Heart right ventricle (tissue), 16 donors: ENCODE results near the gene NCKAP5. TPM values are rescaled to one million over a fixed set of nuclear protein-coding genes. Genes with fewer than 3 reads are reported as not detected.

ENCODE experiments used
- ATAC-seq, 8 donors: fragments of 200-7000 bp; cut with Tn5 transposase; one replicate each; pipeline ENCODE4 v1.9.1; 2020; ENCODE audit warnings: mild to moderate bottlenecking in 8 of 8, moderate library complexity in 8 of 8, moderate number of reproducible peaks in 1 of 8
- DNase-seq, 2 donors: peaks; one replicate each; pipeline ENCODE4 v3.0.0-alpha.2; 2020
- H3K27ac ChIP-seq, 10 donors: fragments of 200-600 bp; sonication (generic) in 2 of 10; one replicate each; pipeline versions ENCODE4 v1.5.0 to v1.8.0; 2020 to 2022; ENCODE audit warnings: mild to moderate bottlenecking in 3 of 10
- H3K27me3 ChIP-seq, 7 donors: fragments of 200-600 bp; one replicate each; pipeline ENCODE4 v1.8.0; 2021 to 2022; ENCODE audit warnings: mild to moderate bottlenecking in 2 of 7
- H3K36me3 ChIP-seq, 9 donors: fragments of 200-600 bp; sonication (generic) in 1 of 9; one replicate each; pipeline versions ENCODE4 v1.5.0 to v1.8.0; 2020 to 2022; ENCODE audit warnings: mild to moderate bottlenecking in 2 of 9
- H3K4me1 ChIP-seq, 9 donors: fragments of 200-600 bp; sonication (generic) in 1 of 9; one replicate each; pipeline versions ENCODE4 v1.5.0 to v1.8.0; 2020 to 2022; ENCODE audit warnings: mild to moderate bottlenecking in 4 of 9
- H3K4me3 ChIP-seq, 10 donors: fragments of 200-600 bp; sonication (generic) in 2 of 10; one replicate each; pipeline versions ENCODE4 v1.5.0 to v1.8.0; 2020 to 2022; ENCODE audit warnings: mild to moderate bottlenecking in 7 of 10, moderate library complexity in 2 of 10
- H3K9me3 ChIP-seq, 11 donors: fragments of 200-600 bp in 10 of 11; sonication (generic) in 2 of 11; one replicate each; pipeline versions ENCODE4 v1.5.0 to v1.8.0; 2013 to 2022; ENCODE audit warnings: mild to moderate bottlenecking in 2 of 11, control low read depth in 1 of 11, moderate library complexity in 1 of 11
- WGBS, 2 donors: extraction: QIAGEN DNeasy Blood & Tissue Kit; methylation state at CpG; one replicate each; pipeline ENCODE4 v1.1.7; 2013; ENCODE audit warnings: inconsistent platforms in 1 of 2; 5-methylcytosine and 5-hydroxymethylcytosine counted together
- intact Hi-C, 10 donors: fragments of 100-400 bp; cut with DNase I; formaldehyde crosslinking; loops; one replicate each; pipeline versions ENCODE4 v1.11.1 to v1.14.2; 2022
- polyA plus RNA-seq, 2 donors: library from polyadenylated mRNA; stranded (reverse); fragments of 200-250 nt; gene quantifications; one replicate each; pipeline ENCODE4 v1.2.3, GENCODE V29; 2013
- total RNA-seq, 10 donors: library from RNA; stranded (reverse); fragmentation: NEBNext Ultra II Directional in 3 of 10; extraction: Animal tissue kit (Norgen Biotek cat#: 25700) in 3 of 10; gene quantifications; one replicate each; pipeline versions ENCODE4 v1.2.1 to v1.2.4, GENCODE V29; 2021 to 2023
- TF ChIP-seq, protein P1 (sequence below), 9 donors: fragments of 200-600 bp; sonication (generic) in 2 of 9; IDR thresholded peaks; one replicate each; pipeline versions ENCODE4 v1.5.0 to v1.8.0; 2021 to 2022; ENCODE audit warnings: antibody characterized with exemption in 9 of 9, mild to moderate bottlenecking in 5 of 9, moderate library complexity in 1 of 9
- donor health status: Arrhythmogenic right ventricular cardiomyopathy.
- donor health status: ischemic (EF 13 %, LVEDD 7.1; RV severe dilation, severe dysfunction).
- donor health status: healthy with polysubstance abuse.
- donor health status: DM: no; HTN: yes; CAD: no.
- donor health status: DM: no; HTN: no; CAD: no.
- donor health status: ischemic (EF 25% LVEDD 6.9; RV normal size, moderate dysfunction).
- donor health status: ischemic (EF 25% LVEDD 5.7; RV mildly dilated, moderate dysfunction).
- donor health status: healthy.
- donor health status: DM: yes; HTN: yes; CAD: no.
- donor health status: Ischemic cardiomyopathy.
- donor health status: ischemic (EF 35%, LVEDD 5.7; RV mildly dilated, moderate dysfunction).
- donor health status: nonischemic (EF 11% LVEDD 7.7; RV severe dilation, severe dysfunction).
- donor health status: DM: yes; HTN: yes; CAD: no.
- donor health status: PGD.
- donor health status: ischemic (EF 29% LVEDD 5.4; RV normal size, mild dysfunction).
- donor health status: nonischemic (EF 23%, LVEDD 6.1; RV moderate dilation, normal function).

The NCKAP5 gene
- total and polyA plus RNA-seq, 12 donors = 0.57 to 11.7 (median 6.2) TPM

DNA sequence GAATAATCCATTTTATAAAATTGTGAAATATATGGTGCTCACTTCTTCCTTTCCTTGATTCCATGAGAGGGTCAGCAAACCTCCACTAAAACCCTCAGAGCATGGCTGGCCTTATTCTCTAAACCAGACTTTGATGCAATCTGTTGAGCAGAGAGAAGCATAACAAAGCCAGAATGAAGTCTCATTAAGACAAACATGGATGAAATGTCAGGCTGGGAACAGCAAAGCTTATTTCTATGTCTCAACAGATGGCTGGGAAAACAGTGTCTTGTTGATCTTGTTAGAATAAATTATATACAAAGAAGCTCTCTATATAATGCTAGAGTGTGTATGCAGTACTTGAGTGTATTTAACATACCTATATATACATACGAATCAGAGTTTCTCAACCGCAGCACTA, 671.2 kb downstream of the NCKAP5 start:
- WGBS, 2 donors = 95 to 100% methylated on average over 2 of the region's 2 CpGs
- intact Hi-C loops = no loop called here

DNA sequence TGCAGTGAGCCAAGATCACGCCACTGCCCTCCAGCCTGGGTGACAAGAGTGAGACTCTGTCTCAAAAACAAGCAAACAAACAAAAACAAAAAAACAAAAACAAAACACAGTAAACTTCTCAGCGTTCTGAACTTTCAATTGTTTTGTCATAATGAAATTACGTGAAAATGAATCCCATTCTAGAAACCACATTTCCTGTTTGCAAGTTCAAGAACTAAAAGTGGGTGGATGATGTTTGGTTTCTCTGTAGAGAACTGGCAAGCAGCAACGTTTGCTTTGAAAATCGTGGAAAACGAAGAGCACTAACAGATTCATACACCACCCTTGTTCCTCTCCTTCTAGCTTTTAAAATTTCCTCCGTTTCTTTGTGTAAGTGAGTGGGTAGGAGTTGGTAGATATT, 672.2 kb downstream of the NCKAP5 start:
- H3K27me3 ChIP-seq = no peaks in the 10 kb centered on the region
- no peaks in the 10 kb centered on the region for H3K4me1 ChIP-seq
- no peak overlapping the region for H3K4me3 ChIP-seq
- DNase-seq (no peak), ATAC-seq (no peak)
- no peaks in the 10 kb centered on the region for H3K36me3 ChIP-seq
- H3K9me3 ChIP-seq = peaks cover 0 to 12% (median 0%) of the 10 kb centered on the region in 11 donors
- TF ChIP-seq, protein P1, sequence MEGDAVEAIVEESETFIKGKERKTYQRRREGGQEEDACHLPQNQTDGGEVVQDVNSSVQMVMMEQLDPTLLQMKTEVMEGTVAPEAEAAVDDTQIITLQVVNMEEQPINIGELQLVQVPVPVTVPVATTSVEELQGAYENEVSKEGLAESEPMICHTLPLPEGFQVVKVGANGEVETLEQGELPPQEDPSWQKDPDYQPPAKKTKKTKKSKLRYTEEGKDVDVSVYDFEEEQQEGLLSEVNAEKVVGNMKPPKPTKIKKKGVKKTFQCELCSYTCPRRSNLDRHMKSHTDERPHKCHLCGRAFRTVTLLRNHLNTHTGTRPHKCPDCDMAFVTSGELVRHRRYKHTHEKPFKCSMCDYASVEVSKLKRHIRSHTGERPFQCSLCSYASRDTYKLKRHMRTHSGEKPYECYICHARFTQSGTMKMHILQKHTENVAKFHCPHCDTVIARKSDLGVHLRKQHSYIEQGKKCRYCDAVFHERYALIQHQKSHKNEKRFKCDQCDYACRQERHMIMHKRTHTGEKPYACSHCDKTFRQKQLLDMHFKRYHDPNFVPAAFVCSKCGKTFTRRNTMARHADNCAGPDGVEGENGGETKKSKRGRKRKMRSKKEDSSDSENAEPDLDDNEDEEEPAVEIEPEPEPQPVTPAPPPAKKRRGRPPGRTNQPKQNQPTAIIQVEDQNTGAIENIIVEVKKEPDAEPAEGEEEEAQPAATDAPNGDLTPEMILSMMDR (IDR thresholded peaks at IDR 0.05) = no peak
- WGBS, 2 donors = 70 to 73% methylated on average over 7 of the region's 7 CpGs
- intact Hi-C loops = no loop called here
- H3K27ac ChIP-seq = no peak overlapping the region

More for the DNA sequence above, 671.2 kb downstream of the NCKAP5 start:
- Histone ChIP-seq H3K4me3 (no peak overlapping the region), H3K27ac (no peak overlapping the region), H3K36me3 (no peaks in the 10 kb centered on the region), H3K9me3 (peaks cover 0 to 12% (median 0%) of the 10 kb centered on the region in 11 donors), H3K27me3 (no peaks in the 10 kb centered on the region), H3K4me1 (no peaks in the 10 kb centered on the region)
- no peak for DNase-seq
- ATAC-seq = no peak
- TF ChIP-seq, protein P1 (IDR thresholded peaks at IDR 0.05) = no peak

DNA sequence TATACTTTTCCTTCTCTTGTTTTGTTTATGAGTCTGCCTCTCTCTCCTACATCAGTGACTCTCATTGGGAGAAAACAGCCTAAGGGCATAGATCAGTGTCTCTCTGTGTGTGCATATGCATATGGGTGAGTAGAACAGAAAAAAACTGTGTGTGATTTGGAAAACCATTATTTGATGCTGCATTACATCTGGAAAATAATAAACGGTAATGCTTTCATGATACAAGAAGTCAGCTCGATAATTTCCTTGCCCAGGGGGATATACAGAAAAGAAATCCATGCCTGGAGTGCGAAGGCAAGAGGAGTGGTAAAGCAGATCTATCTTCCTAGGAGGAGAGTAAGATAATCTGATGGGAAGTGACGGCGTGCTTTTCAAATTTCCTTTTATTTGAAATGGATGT, 676.8 kb downstream of the NCKAP5 start:
- TF ChIP-seq, protein P1 (IDR thresholded peaks at IDR 0.05) = no peak
- Histone ChIP-seq H3K4me1 (no peaks in the 10 kb centered on the region), H3K27ac (no peak overlapping the region), H3K4me3 (no peak overlapping the region), H3K9me3 (peaks cover 0 to 14% (median 0%) of the 10 kb centered on the region in 11 donors), H3K27me3 (no peaks in the 10 kb centered on the region), H3K36me3 (no peaks in the 10 kb centered on the region)
- ATAC-seq (no peak), DNase-seq (no peak)
- 85 to 91% methylated on average over 5 of the region's 5 CpGs for WGBS, 2 donors
- intact Hi-C loops = no loop called here

DNA sequence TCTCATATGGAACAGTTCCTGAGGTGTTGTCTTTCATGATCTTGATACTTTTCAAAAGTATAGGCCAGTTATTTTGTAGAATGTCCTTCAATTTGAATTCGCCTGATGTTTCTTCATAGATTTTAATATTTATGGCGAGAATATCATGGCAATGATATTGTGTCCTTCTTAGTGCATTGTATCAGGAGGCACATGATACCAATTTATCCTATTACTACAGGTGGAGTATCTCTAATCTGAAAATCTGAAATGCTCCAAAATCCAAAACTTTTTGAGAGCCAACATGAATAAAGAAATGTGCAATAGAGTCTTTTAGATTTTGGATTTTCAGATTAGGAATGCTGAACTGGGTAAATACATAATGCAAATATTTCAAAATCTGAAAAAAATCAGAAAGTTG, 681.7 kb downstream of the NCKAP5 start:
- peaks cover 0 to 22% (median 3%) of the 10 kb centered on the region in 11 donors for H3K9me3 ChIP-seq
- H3K4me3 ChIP-seq = no peak overlapping the region
- ATAC-seq = no peak
- H3K27ac ChIP-seq = no peak overlapping the region
- intact Hi-C loops = no loop called here
- H3K36me3 ChIP-seq = no peaks in the 10 kb centered on the region
- no peak for DNase-seq
- WGBS, 2 donors = 73 to 95% methylated on average over 2 of the region's 2 CpGs
- TF ChIP-seq, protein P1 (IDR thresholded peaks at IDR 0.05) = no peak
- no peaks in the 10 kb centered on the region for H3K4me1 ChIP-seq
- H3K27me3 ChIP-seq = no peaks in the 10 kb centered on the region
